CD14-positive monocyte (primary cell): Measurements from ENCODE around the gene MXRA7. TPM values are rescaled to one million over a fixed set of nuclear protein-coding genes. Genes with fewer than 3 reads are reported as not detected.
A peak's percentile ranks its signal among the peaks of the same experiment; 100 is the strongest.

Experiments
- DNase-seq, 3 donors: peaks; one replicate each; pipeline ENCODE4 v3.0.0-alpha.2; 2011 to 2022
- H2AFZ ChIP-seq: 2 replicates; pipeline ENCODE4 v1.6.0; 2012; ENCODE audit warnings: mild to moderate bottlenecking, low read depth, low read length, inconsistent platforms; ENCODE audit not compliant: insufficient read depth, poor library complexity, severe bottlenecking
- H3K27ac ChIP-seq, 2 donors: 1 replicate in 1 of 2; 2 replicates in 1 of 2; pipeline ENCODE4 v1.5.1; 2012 to 2013; ENCODE audit warnings: low read length in 2 of 2, control low read depth in 1 of 2, inconsistent platforms in 1 of 2, low read depth in 1 of 2, mild to moderate bottlenecking in 1 of 2
- H3K27me3 ChIP-seq, 2 donors: one replicate each; pipeline versions ENCODE4 v1.6.0 to v1.6.1; 2011 to 2013; ENCODE audit warnings: low read length in 2 of 2; ENCODE audit not compliant: control insufficient read depth in 2 of 2, insufficient read depth in 2 of 2
- H3K36me3 ChIP-seq, 2 donors: replicated peaks in 1 of 2; 1 replicate in 1 of 2; 2 replicates in 1 of 2; pipeline versions ENCODE4 v1.5.1 to v1.6.1; 2012 to 2013; ENCODE audit warnings: low read length in 2 of 2, control low read depth in 1 of 2, inconsistent platforms in 1 of 2, mild to moderate bottlenecking in 1 of 2; ENCODE audit not compliant: insufficient read depth in 2 of 2, control insufficient read depth in 1 of 2
- H3K4me1 ChIP-seq, 2 donors: 1 replicate in 1 of 2; 2 replicates in 1 of 2; pipeline versions ENCODE4 v1.5.1 to v1.6.1; 2012 to 2013; ENCODE audit warnings: low read length in 2 of 2, control low read depth in 1 of 2, inconsistent platforms in 1 of 2, mild to moderate bottlenecking in 1 of 2, moderate library complexity in 1 of 2; ENCODE audit not compliant: insufficient read depth in 2 of 2, control insufficient read depth in 1 of 2
- H3K4me2 ChIP-seq: replicated peaks from 2 replicates; pipeline ENCODE3; 2012; ENCODE audit warnings: low read length, moderate library complexity, mild to moderate bottlenecking; ENCODE audit not compliant: poor library complexity, severe bottlenecking; ENCODE audit errors: extremely low read depth
- H3K4me3 ChIP-seq, 3 experiments: fragments of 200-600 bp in 1 of 3; sonication (generic) in 1 of 3; replicated peaks in 1 of 3; 1 replicate in 2 of 3; 2 replicates in 1 of 3; pipeline ENCODE4 v1.5.1; 2011 to 2013; ENCODE audit warnings: low read length in 3 of 3, mild to moderate bottlenecking in 3 of 3, control low read depth in 2 of 3, low read depth in 2 of 3, inconsistent platforms in 1 of 3, moderate library complexity in 1 of 3
- H3K79me2 ChIP-seq: 2 replicates; pipeline ENCODE4 v1.6.0; 2012; ENCODE audit warnings: mild to moderate bottlenecking, control low read depth, inconsistent platforms, low read length, moderate library complexity; ENCODE audit not compliant: insufficient read depth
- H3K9ac ChIP-seq: 2 replicates; pipeline ENCODE4 v1.6.0; 2017; ENCODE audit warnings: low read length, mild to moderate bottlenecking; ENCODE audit not compliant: insufficient read depth, poor library complexity, severe bottlenecking
- H3K9me3 ChIP-seq, 2 donors: replicated peaks in 1 of 2; 1 replicate in 1 of 2; 2 replicates in 1 of 2; pipeline versions ENCODE4 v1.5.1 to v1.6.1; 2012 to 2013; ENCODE audit warnings: low read length in 2 of 2, control low read depth in 1 of 2; ENCODE audit not compliant: control insufficient read depth in 1 of 2, insufficient read depth in 1 of 2
- H4K20me1 ChIP-seq: 2 replicates; pipeline ENCODE4 v1.6.0; 2012; ENCODE audit warnings: mild to moderate bottlenecking, low read length, control low read depth, moderate library complexity; ENCODE audit not compliant: insufficient read depth
- H3K27ac Mint-ChIP-seq, 7 donors: one replicate each; pipeline ENCODE4 v1.8.0; 2020; ENCODE audit warnings: mild to moderate bottlenecking in 7 of 7, mixed read lengths in 7 of 7, moderate library complexity in 6 of 7, inconsistent platforms in 2 of 7
- H3K27me3 Mint-ChIP-seq, 3 donors: one replicate each; pipeline ENCODE4 v1.8.0; 2021 to 2022; ENCODE audit warnings: low read depth in 3 of 3, mild to moderate bottlenecking in 3 of 3, mixed read lengths in 3 of 3, moderate library complexity in 3 of 3, inconsistent platforms in 1 of 3
- H3K36me3 Mint-ChIP-seq, 2 donors: one replicate each; pipeline ENCODE4 v1.8.0; 2020; ENCODE audit warnings: mixed read lengths in 2 of 2, inconsistent platforms in 1 of 2, mild to moderate bottlenecking in 1 of 2
- H3K4me1 Mint-ChIP-seq: one replicate; pipeline ENCODE4 v1.8.0; 2020; ENCODE audit warnings: mild to moderate bottlenecking, mixed read lengths
- H3K4me3 Mint-ChIP-seq, 2 donors: one replicate each; pipeline ENCODE4 v1.8.0; 2020; ENCODE audit warnings: mild to moderate bottlenecking in 2 of 2, mixed read lengths in 2 of 2, moderate library complexity in 1 of 2
- H3K9me3 Mint-ChIP-seq, 7 donors: one replicate each; pipeline ENCODE4 v1.8.0; 2020 to 2022; ENCODE audit warnings: mixed read lengths in 7 of 7, mild to moderate bottlenecking in 6 of 7, moderate library complexity in 6 of 7, inconsistent platforms in 2 of 7
- WGBS: methylation state at CpG from one replicate; pipeline ENCODE4 v1.1.5; 2013; ENCODE audit warnings: missing lambda C conversion rate; ENCODE audit not compliant: insufficient coverage; 5-methylcytosine and 5-hydroxymethylcytosine counted together
- intact Hi-C, 2 donors: fragments of 100-400 bp; cut with micrococcal nuclease; formaldehyde crosslinking; loops; one replicate each; pipeline versions ENCODE4 v1.15.0 to v1.15.1; 2023
- polyA plus RNA-seq, 3 donors: library from polyadenylated mRNA; depleted of rRNA in 1 of 3; unstranded in 2 of 3; stranded (reverse) in 1 of 3; fragments of 300-500 nt in 2 of 3; fragments of >200 nt in 1 of 3; fragmentation: Illumina TruSeq in 2 of 3; gene quantifications; 1 replicate in 2 of 3; 2 replicates in 1 of 3; pipeline ENCODE4 v1.2.3, GENCODE V29; 2012 to 2021
- TF ChIP-seq, protein P1 (sequence below): fragments of 200-600 bp; IDR thresholded peaks from one replicate; pipeline ENCODE4 v1.8.0; 2022; ENCODE audit warnings: antibody characterized with exemption, mild to moderate bottlenecking

The MXRA7 gene
- polyA plus RNA-seq, 3 donors: 0.13 to 0.81 (median 0.30) TPM

DNA sequence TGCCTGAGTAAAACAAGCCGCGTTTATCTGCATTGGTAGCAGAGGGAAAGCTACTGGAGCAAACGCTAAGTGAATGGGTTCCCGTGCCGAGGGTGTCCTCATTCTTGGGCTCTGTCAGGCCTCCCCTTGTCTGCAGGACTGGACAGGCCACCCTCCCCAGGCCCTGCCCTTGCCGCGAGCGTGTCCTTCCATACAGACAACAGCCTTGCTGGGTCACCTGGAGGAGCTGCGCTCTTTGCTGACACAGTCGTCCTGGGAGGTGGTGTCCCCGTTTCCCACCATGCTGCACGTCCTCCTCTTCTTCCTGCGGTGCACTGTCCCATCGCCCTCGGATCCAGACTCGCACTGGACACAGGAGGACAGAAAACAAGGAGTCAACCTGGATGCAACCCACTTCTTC, 7.8 kb upstream of the MXRA7 start:
- intact Hi-C loops: loop anchor here in 1 of 2 donors (10.0 kb wide), 1 partner anchor 214 kb away; the partner anchor contains the start of gene RHBDF2
- DNase-seq: no peak
- peaks cover 70 to 90% of the 10 kb centered on the region in 2 donors for H3K36me3 Mint-ChIP-seq

DNA sequence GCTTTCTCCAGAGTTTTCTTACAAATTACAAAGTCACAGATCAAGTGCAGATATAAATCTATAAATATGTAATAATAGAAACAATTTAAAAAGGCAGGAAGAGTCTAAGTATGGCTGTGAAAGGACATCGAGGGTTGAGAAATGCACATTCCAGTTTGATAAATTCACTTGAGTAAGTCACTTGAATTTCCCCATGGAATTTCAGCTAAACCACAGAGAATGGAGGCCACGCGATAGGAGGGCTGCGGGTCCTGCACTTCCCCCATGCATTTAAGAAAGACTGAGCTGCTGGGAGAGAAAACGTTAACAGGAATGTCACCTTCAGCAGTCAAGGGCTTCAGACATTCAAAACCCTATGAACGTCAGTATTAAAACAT, 6.1 kb upstream of the MXRA7 start:
- H4K20me1 ChIP-seq: peaks cover 74% of the 10 kb centered on the region
- peaks cover 11% of the 10 kb centered on the region for H3K79me2 ChIP-seq
- peak in 2 of 3 donors; percentile 32 to 55 for DNase-seq
- intact Hi-C loops: loop anchor here in 1 of 2 donors (1.0 to 10.0 kb wide), 2 partner anchors 8 to 212 kb away; partner anchors contain the start of gene RHBDF2
- no peaks in the 10 kb centered on the region for H3K9me3 Mint-ChIP-seq
- H3K9ac ChIP-seq: peak overlapping the region; percentile 39
- peaks cover 66 to 87% of the 10 kb centered on the region in 2 donors for H3K36me3 ChIP-seq
- peak overlapping the region; percentile 94 to 98 (median 96) for H3K27ac Mint-ChIP-seq
- peak overlapping the region in 1 of 2 donors; percentile 7 for H3K4me3 Mint-ChIP-seq
- H3K27ac ChIP-seq: peak overlapping the region; percentile 88 to 90
- H3K4me3 ChIP-seq: no peak overlapping the region
- H3K4me1 Mint-ChIP-seq: peaks cover 27% of the 10 kb centered on the region
- no peaks in the 10 kb centered on the region for H3K9me3 ChIP-seq
- WGBS: 70% methylated on average over 2 of the region's 6 CpGs
- TF ChIP-seq, protein P1, sequence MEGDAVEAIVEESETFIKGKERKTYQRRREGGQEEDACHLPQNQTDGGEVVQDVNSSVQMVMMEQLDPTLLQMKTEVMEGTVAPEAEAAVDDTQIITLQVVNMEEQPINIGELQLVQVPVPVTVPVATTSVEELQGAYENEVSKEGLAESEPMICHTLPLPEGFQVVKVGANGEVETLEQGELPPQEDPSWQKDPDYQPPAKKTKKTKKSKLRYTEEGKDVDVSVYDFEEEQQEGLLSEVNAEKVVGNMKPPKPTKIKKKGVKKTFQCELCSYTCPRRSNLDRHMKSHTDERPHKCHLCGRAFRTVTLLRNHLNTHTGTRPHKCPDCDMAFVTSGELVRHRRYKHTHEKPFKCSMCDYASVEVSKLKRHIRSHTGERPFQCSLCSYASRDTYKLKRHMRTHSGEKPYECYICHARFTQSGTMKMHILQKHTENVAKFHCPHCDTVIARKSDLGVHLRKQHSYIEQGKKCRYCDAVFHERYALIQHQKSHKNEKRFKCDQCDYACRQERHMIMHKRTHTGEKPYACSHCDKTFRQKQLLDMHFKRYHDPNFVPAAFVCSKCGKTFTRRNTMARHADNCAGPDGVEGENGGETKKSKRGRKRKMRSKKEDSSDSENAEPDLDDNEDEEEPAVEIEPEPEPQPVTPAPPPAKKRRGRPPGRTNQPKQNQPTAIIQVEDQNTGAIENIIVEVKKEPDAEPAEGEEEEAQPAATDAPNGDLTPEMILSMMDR: no peak
- H2AFZ ChIP-seq: no peak overlapping the region
- peaks cover 29 to 31% of the 10 kb centered on the region in 2 donors for H3K4me1 ChIP-seq
- H3K36me3 Mint-ChIP-seq: peaks cover 68 to 88% of the 10 kb centered on the region in 2 donors
- no peaks in the 10 kb centered on the region for H3K27me3 ChIP-seq
- peaks cover 0 to 5% (median 2%) of the 10 kb centered on the region in 3 donors for H3K27me3 Mint-ChIP-seq
- H3K4me2 ChIP-seq: no peak overlapping the region

More for the DNA sequence above, 7.8 kb upstream of the MXRA7 start:
- H3K27me3 Mint-ChIP-seq: no peaks in the 10 kb centered on the region
- Histone ChIP-seq H3K79me2 (peaks cover 25% of the 10 kb centered on the region), H3K4me3 (no peak overlapping the region), H2AFZ (no peak overlapping the region), H4K20me1 (peaks cover 81% of the 10 kb centered on the region), H3K9ac (no peak overlapping the region), H3K36me3 (peaks cover 73 to 91% of the 10 kb centered on the region in 2 donors), H3K9me3 (no peaks in the 10 kb centered on the region), H3K27ac (no peak overlapping the region), H3K4me2 (no peak overlapping the region), H3K4me1 (peaks cover 29 to 31% of the 10 kb centered on the region in 2 donors), H3K27me3 (no peaks in the 10 kb centered on the region)
- H3K9me3 Mint-ChIP-seq: no peaks in the 10 kb centered on the region
- no peak overlapping the region for H3K4me3 Mint-ChIP-seq
- TF ChIP-seq, protein P1: no peak
- 97% methylated on average over 16 of the region's 16 CpGs for WGBS
- peak overlapping the region in 4 of 7 donors; percentile 17 to 97 (median 40) for H3K27ac Mint-ChIP-seq
- H3K4me1 Mint-ChIP-seq: peaks cover 27% of the 10 kb centered on the region
